Measurements from ENCODE around the gene PACRG.

- TF ChIP-seq CTCF (conservative IDR thresholded peaks at IDR 0.05; ENCODE audit: low read length) (no peak), EZH2phosphoT487 (IDR thresholded peaks at IDR 0.05; ENCODE audit: borderline replicate concordance, low read depth, low read length) (no peak)
Observed at GRCh38 chr6:162943369-162943768, 215.6 kb downstream of the PACRG start.

Data from OCI-LY7 (cell line).